ENCODE measurements around the gene ARL5A. TPM values are rescaled to one million over a fixed set of nuclear protein-coding genes. Genes with fewer than 3 reads are reported as not detected.

ARL5A gene
- total and polyA plus RNA-seq, 2 donors (not counting 3 experiments of a cell fraction or from before 2014, with no cell fraction given), result 25.8 to 73.2 TPM

- Histone ChIP-seq H3K4me2 (ENCODE audit: insufficient read depth, low read length) (no peak overlapping the region), H3K9me3 (replicated peaks; ENCODE audit: control insufficient read depth, insufficient read depth, low read length) (no peaks in the 10 kb centered on the region), H3K9ac (replicated peaks; ENCODE audit: extremely low read depth, insufficient read depth, low read length) (no peak overlapping the region), H3K27me3 (ENCODE audit: control insufficient read depth in 2 of 2, insufficient read depth in 2 of 2, low read length in 2 of 2) (no peaks in the 10 kb centered on the region), H3K4me3 (replicated peaks in 1 of 3; ENCODE audit: insufficient read depth in 1 of 3, low read depth in 1 of 3, low read length in 3 of 3) (no peak overlapping the region), H3K9me1 (replicated peaks; ENCODE audit: control insufficient read depth, extremely low read depth, insufficient read depth, low read length) (no peaks in the 10 kb centered on the region), H3K79me2 (ENCODE audit: control insufficient read depth, insufficient read depth, low read length) (no peaks in the 10 kb centered on the region), H3K36me3 (ENCODE audit: control insufficient read depth in 2 of 2, extremely low read depth in 1 of 2, insufficient read depth in 2 of 2, low read length in 2 of 2) (no peaks in the 10 kb centered on the region), H2AFZ (ENCODE audit: low read depth, low read length) (no peak overlapping the region), H3K4me1 (ENCODE audit: control insufficient read depth, extremely low read depth, insufficient read depth, low read length) (peaks cover 7% of the 10 kb centered on the region), H4K20me1 (replicated peaks; ENCODE audit: control insufficient read depth, extremely low read depth, insufficient read depth, low read length) (no peaks in the 10 kb centered on the region), H3K27ac (ENCODE audit: insufficient read depth, low read depth, low read length) (no peak overlapping the region)
- dilution Hi-C loops (cut with MboI; ENCODE audit: extremely low pct_ligation_motif_present, low sequenced_read_pairs) (no loop called here), intact Hi-C loops (cut with micrococcal nuclease) (no loop called here)
- FAIRE-seq (no peak), DNase-seq (ENCODE audit: low read depth, low spot score) (no peak)
- ChIA-PET POLR2A (no interaction called here), CTCF (no interaction called here)
- BruUV-seq (replicated peaks), result no TSS peak
- TF ChIP-seq FOS (IDR thresholded peaks at IDR 0.05; ENCODE audit: borderline replicate concordance, insufficient read depth, low read length), result no peak
- no peak for TF ChIP-seq CTCF (IDR thresholded peaks at IDR 0.05; ENCODE audit: extremely low read depth in 1 of 2, insufficient read depth in 1 of 2, low read depth in 1 of 2, low read length in 2 of 2)
- no peak for TF ChIP-seq POLR2AphosphoS5 (IDR thresholded peaks at IDR 0.05; ENCODE audit: insufficient read depth, low read depth, low read length)
- TF ChIP-seq POLR2A (IDR thresholded peaks at IDR 0.05; ENCODE audit: low read depth, low read length), result no peak
- no peak for TF ChIP-seq GATA2 (IDR thresholded peaks at IDR 0.05; ENCODE audit: insufficient read depth, insufficient read length, low read depth, low read length)
- TF ChIP-seq JUN (IDR thresholded peaks at IDR 0.05; ENCODE audit: borderline replicate concordance, insufficient read depth, insufficient read length, low read depth), result no peak
- no peak for TF ChIP-seq EZH2 (IDR thresholded peaks at IDR 0.05; ENCODE audit: borderline replicate concordance, low read depth, low read length, severe bottlenecking)
- no peak for TF ChIP-seq MAX (IDR thresholded peaks at IDR 0.05; ENCODE audit: insufficient read depth, insufficient read length)
Measured at GRCh38 chr2:151760139-151760650, 68.0 kb downstream of the ARL5A start.
